GM19193 (cell line): ENCODE results near the gene FFAR2.

ENCODE experiments used
- POLR2A ChIP-seq: IDR thresholded peaks from 4 replicates; pipeline ENCODE4 v1.6.1; 2011; ENCODE audit not compliant: insufficient read depth, insufficient read length; ENCODE audit errors: extremely low read depth

The FFAR2 gene

GRCh38 chr19:35493971-35494370 lies 45.9 kb downstream of the FFAR2 start:
- no peak for TF ChIP-seq POLR2A

- TF ChIP-seq POLR2A: no peak
Observed at GRCh38 chr19:35495107-35496064, 47.3 kb downstream of the FFAR2 start.

GRCh38 chr19:35497406-35497805 lies 49.3 kb downstream of the FFAR2 start:
- TF ChIP-seq POLR2A: no peak

- TF ChIP-seq POLR2A: no peak
Observed at GRCh38 chr19:35498220-35498619, 50.2 kb downstream of the FFAR2 start.

GRCh38 chr19:35498984-35499527 lies 51.0 kb downstream of the FFAR2 start:
- no peak for TF ChIP-seq POLR2A

- no peak for TF ChIP-seq POLR2A
Observed at GRCh38 chr19:35500611-35501010, 52.6 kb downstream of the FFAR2 start.
